Stimulated activated CD4-positive, alpha-beta T cell treated with anti-CD3 and anti-CD28 coated beads, Interleukin-12 subunit alpha, Interleukin-12 subunit beta, amount 100 ng/mL, for 24 hours (primary cell): ENCODE measurements around the gene DYNLT2.
"Not testable (repeated sequence)": the region's sequence is repeated elsewhere in the genome, so short reads cannot be mapped to it uniquely, and the experiment has no call there.

ENCODE experiments used
- DNase-seq, 2 experiments: peaks; one replicate each; pipeline ENCODE4 v3.0.0-alpha.2; 2020; ENCODE audit warnings: low read depth in 2 of 2

DYNLT2 gene

DNA sequence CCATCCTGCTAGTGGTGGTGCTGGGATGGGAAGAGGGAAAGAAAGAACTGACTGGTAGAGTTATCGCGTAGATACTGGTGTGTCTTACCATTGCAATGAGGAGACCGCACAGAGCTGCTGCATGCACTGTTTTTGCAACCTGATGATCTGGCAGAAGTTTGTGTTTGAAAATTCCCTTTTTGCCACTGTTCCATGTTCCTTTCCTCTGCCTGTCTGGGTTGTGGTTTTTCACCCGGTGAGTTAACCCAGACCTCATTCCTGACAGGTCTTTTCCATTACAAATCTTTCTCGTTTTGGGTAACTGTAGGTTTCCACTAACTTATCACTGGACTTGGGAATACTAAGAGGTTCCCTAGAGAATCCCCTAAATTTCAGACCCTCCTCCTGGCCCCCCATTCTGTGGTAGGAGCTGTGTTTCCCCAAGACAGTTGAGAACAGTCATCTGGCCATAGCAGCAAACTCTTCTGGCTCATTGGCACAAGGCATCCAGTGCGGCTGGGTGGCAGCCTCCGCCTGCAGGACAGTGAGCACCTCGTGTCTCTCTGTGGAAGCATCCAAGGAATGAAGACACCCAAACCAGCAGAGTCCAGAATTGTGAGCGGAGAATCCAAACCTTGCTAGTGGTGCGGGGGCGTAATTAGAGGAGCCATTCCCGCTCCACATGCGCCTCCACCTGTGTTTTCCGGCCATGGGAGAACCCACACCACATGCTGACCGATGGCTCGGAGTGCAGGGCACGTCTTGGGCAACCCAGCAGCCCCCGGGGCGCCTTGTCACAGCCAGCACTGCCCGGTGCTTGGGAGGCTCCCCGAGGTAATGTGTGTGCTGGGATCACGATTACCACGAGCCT is 32.8 kb upstream of the DYNLT2 start:
- DNase-seq, result no peak

DNA sequence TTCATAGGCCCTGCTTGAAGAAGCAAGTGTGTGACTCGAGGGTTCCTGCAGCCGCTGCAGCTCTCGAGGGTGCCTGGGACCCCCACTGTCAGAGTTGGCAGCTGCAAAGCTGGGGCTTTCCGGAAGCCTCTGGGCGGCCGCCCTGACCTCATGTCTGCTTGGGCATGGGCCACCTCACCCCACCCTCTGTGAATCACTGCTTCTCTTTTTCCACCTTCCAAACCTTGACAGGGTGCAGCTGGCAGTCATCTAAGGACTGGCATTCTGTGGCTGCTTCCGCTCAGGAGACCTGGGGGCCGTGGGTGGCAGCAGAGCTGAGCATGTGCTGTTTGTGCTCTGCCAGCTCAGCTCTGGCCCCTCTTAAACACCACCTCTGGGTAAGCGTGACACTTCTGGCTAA is 32.0 kb upstream of the DYNLT2 start:
- no peak for DNase-seq

DNA sequence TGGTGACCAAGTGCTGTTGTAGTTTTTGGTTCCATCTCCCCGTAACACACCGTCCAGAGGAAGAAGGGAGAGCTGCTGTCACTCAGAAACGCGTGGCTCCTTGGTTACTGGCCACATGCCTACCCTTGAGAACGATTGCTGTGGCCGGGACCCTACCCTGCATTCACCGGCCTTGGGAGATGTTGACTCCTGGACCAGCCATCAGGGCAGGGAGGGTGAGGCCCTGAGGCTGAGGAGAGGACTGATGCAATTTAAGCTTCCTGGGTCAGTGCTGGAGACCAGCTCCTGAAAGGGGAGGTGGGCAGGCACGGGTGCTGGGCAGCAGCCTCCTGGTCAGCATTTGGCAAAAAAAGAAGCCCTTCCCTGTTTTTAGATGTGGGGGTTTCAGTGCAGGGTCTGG is 31.6 kb upstream of the DYNLT2 start:
- no peak for DNase-seq

DNA sequence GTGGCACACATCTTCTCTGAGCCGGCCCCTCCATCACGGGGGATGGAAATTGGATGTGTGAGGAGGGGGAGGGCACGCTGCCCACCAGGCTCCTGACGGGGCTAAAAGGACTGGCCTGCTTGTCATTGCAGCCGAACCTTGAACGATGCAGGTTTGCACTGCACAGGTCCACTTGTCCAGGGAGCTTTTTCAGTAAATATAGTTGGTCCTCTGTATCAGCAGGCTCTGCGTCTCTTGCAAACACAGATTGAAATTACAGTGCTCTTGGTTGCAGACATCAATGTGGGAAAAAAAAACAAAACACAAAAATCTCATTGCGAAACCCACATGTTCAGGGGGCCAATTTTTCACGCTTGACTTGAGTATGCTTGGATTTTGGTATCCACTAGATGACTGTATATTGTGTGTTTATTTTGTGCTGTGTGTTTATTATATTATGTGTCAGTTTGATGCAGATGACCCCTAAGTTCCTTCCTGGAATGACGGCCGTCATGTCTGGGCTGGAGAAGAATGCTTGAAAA is 29.3 kb upstream of the DYNLT2 start:
- no peak for DNase-seq

DNA sequence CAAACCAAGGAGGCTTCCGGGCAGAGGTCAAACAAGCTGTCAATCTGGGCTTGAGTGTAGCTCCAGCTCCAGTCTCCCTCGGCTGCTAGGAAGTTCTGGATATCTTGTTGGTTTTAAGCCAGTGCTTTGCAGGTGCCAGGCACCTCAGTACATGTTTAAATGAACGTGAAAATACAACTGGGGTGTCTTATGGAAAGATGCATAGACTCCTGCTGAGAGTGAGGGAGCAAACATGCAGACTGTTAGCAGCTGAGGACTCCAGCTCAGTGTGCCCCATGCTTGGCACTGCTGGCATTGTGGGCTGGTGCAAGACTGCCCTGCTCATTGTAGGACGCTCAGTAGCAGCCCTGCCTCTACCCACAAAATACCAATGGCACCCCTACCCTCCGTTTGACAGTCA is 28.5 kb upstream of the DYNLT2 start:
- no peak for DNase-seq

DNA sequence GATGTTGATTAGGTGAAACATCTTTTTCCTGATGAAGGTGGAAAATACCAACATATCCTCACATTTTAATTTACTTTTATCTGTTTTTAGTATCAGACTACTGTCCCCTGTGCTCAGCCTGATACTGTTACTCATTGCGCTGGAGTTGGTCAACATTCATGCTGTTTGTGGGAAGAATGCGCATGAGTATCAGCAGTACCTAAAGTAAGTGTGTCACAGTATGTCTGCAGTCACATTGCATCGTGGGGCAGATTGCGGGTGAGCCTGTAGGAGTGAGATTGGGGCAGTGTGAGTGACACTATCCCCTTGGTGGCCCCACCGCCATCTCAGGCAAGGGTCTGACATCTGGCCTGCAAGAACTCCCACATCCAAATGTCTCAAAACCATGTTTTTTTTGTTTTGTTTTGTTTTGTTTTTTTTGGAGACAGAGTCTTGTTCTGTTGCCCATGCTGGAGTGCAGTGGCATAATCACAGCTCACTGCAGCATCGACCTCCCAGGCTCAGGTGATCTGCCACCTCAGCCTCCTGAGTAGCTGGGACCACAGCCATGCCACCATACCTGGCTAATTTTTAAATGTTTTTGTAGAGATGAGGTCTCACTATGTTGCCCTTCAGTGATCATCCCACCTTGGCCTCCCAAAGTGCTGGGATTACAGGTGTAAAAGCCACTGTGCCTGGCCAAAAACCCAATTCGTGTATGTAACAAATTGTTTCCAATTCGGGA is 27.9 kb upstream of the DYNLT2 start:
- DNase-seq, result no peak

DNA sequence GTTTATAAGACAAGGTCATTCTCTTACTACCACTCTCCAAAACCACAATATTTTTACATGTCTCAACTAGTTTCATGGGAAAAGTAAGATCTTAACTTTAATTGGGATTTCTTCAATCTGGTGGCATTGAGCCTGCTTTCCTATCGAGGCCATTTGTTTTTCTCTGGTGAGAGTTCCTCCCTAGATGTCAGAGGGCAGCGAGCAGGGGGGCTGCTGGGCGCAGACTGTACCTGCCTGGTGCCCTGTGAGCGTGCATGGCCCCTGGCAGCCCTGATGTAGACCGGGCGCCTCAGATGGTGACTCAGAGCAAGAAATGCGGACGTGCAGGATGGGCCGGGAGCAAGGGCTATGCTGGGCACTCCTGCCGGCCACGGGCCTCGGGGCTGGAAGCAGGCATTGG is 27.3 kb upstream of the DYNLT2 start:
- DNase-seq, result no peak

DNA sequence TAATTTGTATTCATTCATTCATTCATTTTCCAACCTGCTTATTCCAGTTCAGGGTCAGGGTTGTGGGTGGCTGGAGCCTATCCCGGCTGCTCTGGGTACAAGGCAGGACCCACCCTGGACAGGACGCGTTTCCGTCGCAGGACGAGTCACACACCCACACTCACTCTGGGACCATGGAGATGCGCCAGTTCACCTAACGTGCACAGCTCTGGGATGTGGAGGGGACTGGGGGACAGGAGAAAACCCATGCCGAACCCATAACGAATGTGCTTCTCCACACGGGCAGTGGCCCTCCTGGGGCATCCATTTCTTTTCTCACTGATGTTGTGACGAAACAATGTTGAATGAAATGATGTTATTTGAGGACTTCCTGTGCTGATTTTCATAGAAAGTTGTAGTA is 26.5 kb upstream of the DYNLT2 start:
- no peak for DNase-seq

DNA sequence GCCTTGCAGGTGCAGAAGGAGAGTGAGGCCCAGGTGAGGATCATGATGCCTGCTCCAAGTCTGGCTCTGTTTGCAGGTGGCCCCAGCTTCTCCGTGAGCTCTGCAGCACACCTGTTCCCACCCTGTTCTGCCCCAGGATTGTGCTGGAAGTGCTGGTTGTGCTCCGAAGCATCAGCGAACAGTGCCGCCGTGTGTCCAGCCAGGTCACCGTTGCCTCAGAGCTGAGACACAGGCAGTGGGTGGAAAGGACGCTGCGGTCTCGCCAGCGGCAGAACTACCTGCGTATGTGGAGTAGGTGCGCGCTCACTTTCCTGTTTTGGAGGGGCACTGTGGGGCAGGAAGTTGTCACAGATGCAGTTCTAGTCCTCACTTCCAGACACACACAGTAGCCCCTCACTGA is 25.0 kb upstream of the DYNLT2 start:
- no peak for DNase-seq

DNA sequence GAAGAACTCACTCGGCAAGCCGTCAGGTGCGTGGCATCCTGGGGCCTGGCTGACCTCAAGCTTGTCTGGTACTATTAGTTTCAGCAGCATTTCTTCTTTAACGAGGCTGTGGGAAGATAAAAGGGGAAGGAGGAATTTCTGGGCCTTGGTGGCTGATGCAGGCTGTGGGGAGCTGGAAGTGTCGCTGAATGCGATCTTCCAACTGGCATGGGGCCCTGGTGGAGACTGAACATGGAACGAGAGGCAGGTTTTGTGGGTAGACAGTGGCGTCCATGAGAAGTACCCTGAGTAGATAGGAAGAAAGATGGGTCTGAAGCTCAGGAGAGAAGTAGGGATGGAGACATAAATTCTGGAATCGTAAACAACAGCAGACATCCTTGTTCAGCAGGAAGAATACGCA is 23.9 kb upstream of the DYNLT2 start:
- no peak for DNase-seq

DNA sequence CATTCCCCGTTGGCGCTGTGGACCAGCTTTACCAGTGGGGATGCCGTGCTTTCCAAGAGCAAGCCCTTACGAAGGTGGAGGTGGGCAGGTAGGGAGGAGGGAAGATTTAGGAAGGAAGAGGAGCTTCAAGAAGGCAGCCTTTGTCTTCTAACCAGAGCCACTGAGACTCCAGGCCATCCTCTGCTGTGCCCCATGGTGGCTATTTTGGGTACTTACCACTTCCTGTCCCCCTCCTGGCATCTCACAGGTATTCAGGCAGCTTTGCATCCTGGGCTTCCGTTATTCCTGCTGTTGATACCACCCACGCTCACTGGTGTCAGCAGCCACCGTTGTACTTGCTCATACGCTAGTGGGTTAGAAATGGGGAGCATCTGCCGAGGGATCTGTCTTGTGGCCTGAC is 23.0 kb upstream of the DYNLT2 start:
- DNase-seq, result no peak

DNA sequence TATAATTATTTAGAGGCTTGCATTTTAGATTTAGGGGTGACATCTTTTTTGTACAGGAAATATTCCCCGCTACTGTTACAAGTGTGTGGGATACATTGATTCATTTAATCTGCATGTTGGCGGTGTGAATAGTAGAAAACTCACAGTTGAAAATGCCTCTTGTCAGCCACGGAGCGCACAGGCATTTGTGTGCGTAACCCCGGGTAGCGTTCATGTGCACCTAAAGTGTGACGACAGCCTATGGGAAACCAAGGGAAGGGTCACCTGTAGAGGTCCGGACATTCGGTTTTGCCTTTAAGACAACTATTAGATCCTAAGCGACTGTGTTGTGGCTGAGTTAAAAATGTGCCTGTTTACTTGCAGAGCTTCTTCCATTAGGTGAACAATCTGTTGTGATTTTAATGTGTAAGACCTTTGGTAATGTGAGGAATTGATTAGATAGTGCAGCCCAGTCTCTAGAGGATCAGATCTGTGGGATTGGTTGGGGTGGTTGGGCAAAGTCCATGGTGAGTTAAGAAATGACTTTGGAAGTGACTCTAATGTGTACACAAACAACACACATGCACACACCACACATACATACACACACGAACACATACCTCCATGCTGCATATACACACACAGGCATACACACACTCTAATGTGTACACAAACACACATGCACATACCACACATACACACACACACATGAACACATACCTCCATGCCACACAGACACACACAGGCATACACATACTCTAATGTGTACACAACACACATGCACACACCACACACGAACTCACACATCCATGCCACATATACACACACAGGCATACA is 15.8 kb upstream of the DYNLT2 start:
- no peak for DNase-seq

DNA sequence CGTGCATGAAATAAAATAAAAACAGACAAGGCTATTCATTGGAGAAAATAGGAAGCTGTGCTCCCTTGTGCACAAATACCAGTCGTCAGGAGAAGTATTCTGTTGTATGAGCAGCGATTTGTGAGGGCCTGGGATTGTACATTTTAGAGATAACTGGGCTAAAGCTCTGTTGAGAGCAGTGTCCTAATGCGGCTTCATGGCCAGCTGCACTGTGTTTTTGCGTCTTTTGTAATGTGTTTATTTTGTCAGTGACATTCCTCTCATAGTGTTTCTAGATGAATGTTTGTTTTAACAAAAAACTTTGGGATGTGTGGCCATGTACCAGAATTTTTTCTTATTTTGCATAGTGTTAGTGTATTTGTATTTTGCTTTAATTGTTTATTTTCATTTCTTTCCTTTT is 14.9 kb upstream of the DYNLT2 start:
- no peak for DNase-seq

DNA sequence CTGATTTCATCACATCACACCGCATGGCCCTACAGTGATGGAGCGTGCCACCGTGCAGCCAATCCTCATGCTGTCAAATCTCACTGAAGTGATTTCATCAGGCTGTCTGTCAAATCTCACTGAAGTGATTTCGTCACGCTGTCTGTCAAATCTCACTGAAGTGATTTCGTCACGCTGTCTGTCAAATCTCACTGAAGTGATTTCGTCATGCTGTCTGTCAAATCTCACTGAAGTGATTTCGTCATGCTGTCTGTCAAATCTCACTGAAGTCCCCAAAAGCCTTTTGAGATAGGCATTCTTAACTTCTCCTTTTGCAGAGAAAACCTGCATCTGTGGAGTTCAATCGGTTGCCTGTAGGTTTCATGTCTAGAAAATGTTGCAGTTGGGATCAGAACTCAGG is 14.4 kb upstream of the DYNLT2 start:
- DNase-seq, result not testable (repeated sequence)

DNA sequence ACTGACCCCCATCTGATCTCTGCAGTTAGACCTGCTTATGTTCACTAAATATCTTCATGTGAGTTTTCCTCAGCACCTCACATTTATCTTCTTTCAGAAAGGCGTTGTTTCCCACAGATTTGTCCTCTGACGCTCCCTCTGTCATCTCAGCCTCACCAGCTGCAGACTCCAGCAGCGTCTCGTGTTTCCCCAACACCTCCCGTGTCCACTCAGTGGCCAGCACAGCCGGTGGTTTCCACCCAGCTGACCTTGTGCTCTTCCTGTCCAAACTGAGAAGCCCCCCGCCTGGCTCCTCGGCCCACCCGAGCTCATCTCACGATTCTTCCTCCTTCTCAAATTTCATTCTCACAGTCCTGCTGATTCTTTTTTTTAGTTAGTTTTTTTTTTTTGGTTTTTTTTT is 12.5 kb upstream of the DYNLT2 start:
- no peak for DNase-seq

DNA sequence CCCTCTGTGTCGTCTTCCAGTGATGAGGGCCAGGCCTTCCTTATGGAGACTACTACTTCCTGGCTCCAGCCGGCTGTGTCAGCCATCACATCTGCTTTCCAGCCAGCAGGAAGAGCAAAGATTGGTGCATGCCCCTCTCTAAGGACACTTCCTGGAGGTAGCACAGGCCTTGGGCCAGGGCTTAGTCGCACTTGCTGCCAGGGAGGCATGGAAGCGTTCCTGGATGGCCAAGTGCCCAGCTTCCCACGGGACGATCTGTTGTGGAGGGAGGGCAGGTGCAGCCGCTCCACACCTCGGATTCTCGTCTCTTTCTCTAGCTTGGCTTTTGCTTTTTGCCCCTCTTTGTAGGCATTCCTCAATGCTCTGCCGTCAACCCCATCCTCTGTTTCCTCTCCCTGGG is 11.9 kb upstream of the DYNLT2 start:
- no peak for DNase-seq

DNA sequence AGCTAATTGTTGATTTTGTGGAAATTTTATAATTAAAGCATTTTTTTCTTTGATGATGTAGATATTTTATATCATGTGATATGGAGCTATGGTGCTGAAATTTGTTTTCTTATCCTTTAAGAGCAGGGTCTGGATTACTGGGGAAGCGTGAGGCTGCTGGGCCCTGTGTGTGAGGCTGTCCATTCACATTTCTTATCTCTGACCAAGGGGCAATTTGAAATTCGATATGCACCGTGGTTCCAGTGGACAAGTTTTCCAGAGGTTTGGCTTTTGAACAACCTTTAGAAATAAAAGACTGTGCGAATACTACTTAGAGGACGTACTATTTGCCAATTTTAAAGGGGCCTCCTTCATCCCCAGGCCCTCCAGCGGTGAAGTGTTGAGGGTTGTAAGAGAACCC is 3.8 kb upstream of the DYNLT2 start:
- no peak for DNase-seq

DNA sequence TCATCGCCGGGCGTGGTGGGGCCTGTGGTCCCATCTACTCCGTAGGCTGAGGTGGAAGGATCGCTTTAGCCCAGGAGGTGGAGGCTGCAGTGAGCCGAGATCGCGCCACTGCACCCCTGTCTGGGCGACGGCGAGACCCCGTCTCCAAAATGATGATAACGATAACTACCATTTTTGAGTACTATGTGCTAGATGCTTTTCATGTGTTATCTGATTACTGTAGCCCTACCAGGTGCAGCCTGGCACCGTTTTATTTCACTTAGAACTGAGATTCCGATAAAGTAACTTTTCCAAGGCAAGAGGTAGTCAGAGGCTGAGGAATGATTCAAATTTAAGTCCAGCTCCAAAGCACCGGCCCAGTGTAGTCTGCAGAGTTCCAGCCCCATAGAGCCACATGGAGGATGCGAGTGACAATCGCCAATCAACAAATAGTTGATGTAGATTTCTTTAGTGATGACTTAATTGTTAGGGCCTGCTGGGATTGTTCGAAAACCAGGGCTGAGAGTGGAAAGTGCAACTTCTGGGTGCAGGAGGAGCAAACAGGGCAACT is 777 bp upstream of the DYNLT2 start:
- DNase-seq, result no peak

DNA sequence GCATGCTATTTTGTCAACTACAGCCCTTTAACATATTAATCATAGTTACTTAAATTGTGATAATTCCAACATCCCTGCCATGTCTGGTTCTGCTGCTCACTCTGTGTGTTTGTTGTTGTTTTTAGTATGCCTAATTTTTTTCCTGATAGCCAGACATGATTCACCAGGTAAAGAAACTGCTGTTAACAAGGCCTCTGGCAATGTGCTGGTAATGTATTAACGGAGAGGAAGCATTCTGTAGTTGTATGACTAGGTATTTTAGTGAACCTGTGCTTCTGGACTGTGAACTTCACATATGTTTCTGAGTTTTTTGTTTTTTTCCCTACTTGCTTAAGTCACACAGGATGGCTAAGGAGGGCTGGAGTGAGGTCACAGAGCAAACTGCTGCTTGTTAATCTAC is 4.8 kb downstream of the DYNLT2 start:
- DNase-seq, result no peak

DNA sequence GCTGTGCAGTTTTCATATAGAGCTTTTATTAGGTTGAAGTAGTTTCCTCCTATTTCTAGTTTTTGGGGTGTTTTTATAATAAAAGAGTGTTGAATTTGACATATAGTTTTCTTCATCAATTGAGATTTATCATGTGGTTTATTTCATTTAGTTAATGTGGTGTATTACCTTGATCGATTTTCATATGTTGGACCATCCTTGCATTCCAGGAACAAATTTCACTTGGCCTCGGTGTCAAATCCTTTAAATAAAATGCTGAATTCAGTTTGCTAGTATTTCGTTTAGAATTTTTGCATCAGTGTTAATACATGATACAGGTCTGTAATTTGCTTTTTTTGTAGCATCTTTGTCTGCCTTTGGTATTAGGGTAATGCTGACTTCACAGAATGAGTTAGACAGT is 6.0 kb downstream of the DYNLT2 start:
- no peak for DNase-seq

DNA sequence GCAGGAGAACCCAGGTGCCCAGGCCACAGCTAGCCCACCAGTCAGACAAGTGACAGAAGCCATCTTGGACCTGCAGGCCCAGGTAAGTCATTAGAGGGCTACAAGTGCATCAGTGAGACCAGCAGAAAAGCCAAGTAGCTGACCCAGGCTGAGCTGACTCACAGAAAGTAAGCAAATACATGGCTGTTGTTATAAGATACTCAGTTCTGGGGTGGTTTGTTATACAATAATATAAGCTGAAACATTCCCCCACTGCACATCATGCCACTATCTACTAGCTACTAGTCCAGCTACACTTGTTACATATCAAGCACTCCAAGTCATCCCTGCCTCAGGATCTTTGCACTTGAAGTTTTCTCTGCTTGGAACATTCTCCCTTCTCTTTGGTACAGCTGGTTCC is 10.0 kb downstream of the DYNLT2 start:
- no peak for DNase-seq

DNA sequence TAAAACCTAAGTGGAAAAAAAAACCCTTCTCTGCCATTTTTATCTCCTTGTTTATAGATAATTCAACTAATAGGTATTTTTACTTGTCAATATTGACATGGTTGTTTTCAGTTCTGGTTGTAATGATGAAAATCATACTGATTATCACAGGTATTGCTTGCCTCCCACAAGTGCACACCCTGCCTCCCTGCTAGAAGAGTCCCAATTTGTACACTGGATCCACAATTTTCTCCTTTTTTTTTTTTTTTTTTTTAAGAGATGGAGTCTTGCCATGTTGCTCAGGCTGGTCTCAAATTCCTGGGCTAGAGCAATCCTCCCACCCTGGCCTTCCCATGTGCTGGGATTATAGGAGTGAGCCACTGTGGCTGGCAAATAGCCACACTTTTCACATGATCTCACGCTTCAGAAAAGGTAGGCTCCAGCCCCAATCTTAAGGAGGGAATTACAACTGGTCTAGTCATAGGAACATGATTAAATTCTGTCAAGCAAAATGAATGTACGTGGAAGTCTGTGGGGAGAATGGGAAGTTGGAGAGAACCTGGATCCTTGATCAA is 12.3 kb downstream of the DYNLT2 start:
- no peak for DNase-seq
